ENCODE results near the gene AMDHD2. TPM values are rescaled to one million over a fixed set of nuclear protein-coding genes. Genes with fewer than 3 reads are reported as not detected.
A peak's percentile ranks its signal among the peaks of the same experiment; 100 is the strongest.

The AMDHD2 gene
- polyA plus RNA-seq, 1 experiment = 7.7 TPM

GRCh38 chr16:2517954-2518605, 2.1 kb upstream of the AMDHD2 start:
- no peak overlapping the region for H3K4me3 ChIP-seq (ENCODE audit: low read depth, low read length)
- no peak for DNase-seq (ENCODE audit: low read depth, low spot score)
- no peaks in the 10 kb centered on the region for H3K27me3 ChIP-seq (ENCODE audit: control insufficient read depth, insufficient read depth, low read length)
- H3K27ac ChIP-seq (ENCODE audit: low read depth, low read length) = peak overlapping the region; percentile 39
- ChIA-PET CTCF (no interaction called here), POLR2A (no interaction called here)
- H3K9me3 ChIP-seq (ENCODE audit: control insufficient read depth, insufficient read depth, low read length) = peaks cover 4% of the 10 kb centered on the region; the same call in 1 of the 2 replicates
- no peak for TF ChIP-seq CTCF (IDR thresholded peaks at IDR 0.05; ENCODE audit: low read depth, low read length)

GRCh38 chr16:2518823-2519710, 1.1 kb upstream of the AMDHD2 start:
- no peaks in the 10 kb centered on the region for H3K27me3 ChIP-seq (ENCODE audit: control insufficient read depth, insufficient read depth, low read length)
- no peak for TF ChIP-seq CTCF (IDR thresholded peaks at IDR 0.05; ENCODE audit: low read depth, low read length)
- no peak overlapping the region for H3K4me3 ChIP-seq (ENCODE audit: low read depth, low read length)
- CTCF ChIA-PET = no interaction called here
- DNase-seq (ENCODE audit: low read depth, low spot score) = no peak
- no peaks in the 10 kb centered on the region for H3K9me3 ChIP-seq (ENCODE audit: control insufficient read depth, insufficient read depth, low read length)
- H3K27ac ChIP-seq (ENCODE audit: low read depth, low read length) = peak overlapping the region; percentile 39
- POLR2A ChIA-PET = interaction anchor here (0.9 to 1.6 kb wide), 5 partner anchors 7 to 268 kb away, joined by 3 to 6 read pairs (median 4); no protein-coding TSS in a partner anchor

GRCh38 chr16:2519711-2520080, 475 bp upstream of the AMDHD2 start:
- DNase-seq (ENCODE audit: low read depth, low spot score) = no peak
- H3K27me3 ChIP-seq (ENCODE audit: control insufficient read depth, insufficient read depth, low read length) = no peaks in the 10 kb centered on the region
- H3K9me3 ChIP-seq (ENCODE audit: control insufficient read depth, insufficient read depth, low read length) = no peaks in the 10 kb centered on the region
- ChIA-PET CTCF (no interaction called here), POLR2A (interaction anchor here (0.9 to 1.6 kb wide), 7 partner anchors 8 to 269 kb away, joined by 3 to 22 read pairs (median 4); partner anchors contain the start of gene CEMP1)
- peak overlapping the region; percentile 31 for H3K4me3 ChIP-seq (ENCODE audit: low read depth, low read length)
- peak overlapping the region; percentile 52 for H3K27ac ChIP-seq (ENCODE audit: low read depth, low read length)
- no peak for TF ChIP-seq CTCF (IDR thresholded peaks at IDR 0.05; ENCODE audit: low read depth, low read length)

GRCh38 chr16:2520784-2521531, 787 bp downstream of the AMDHD2 start:
- peak overlapping the region; percentile 31 for H3K27ac ChIP-seq (ENCODE audit: low read depth, low read length)
- H3K4me3 ChIP-seq (ENCODE audit: low read depth, low read length) = peak overlapping the region; percentile 73
- POLR2A ChIA-PET = interaction anchor here (0.6 to 1.6 kb wide), 4 partner anchors 8 to 183 kb away, joined by 4 to 22 read pairs (median 5); partner anchors contain the start of gene CEMP1
- CTCF ChIA-PET = no interaction called here
- no peaks in the 10 kb centered on the region for H3K27me3 ChIP-seq (ENCODE audit: control insufficient read depth, insufficient read depth, low read length)
- H3K9me3 ChIP-seq (ENCODE audit: control insufficient read depth, insufficient read depth, low read length) = no peaks in the 10 kb centered on the region
- DNase-seq (ENCODE audit: low read depth, low spot score) = no peak
- no peak for TF ChIP-seq CTCF (IDR thresholded peaks at IDR 0.05; ENCODE audit: low read depth, low read length)

All from AG04450 (cell line).